GM18520 (cell line): Measurements from ENCODE around the gene IER2.
"Not testable (repeated sequence)": the region's sequence is repeated elsewhere in the genome, so short reads cannot be mapped to it uniquely, and the experiment has no call there.

Experiments
- ATAC-seq: cut with Tn5 transposase; IDR thresholded peaks from one replicate; pipeline ENCODE4 v1.9.1; 2021; ENCODE audit not compliant: unreplicated experiment

IER2 gene

DNA sequence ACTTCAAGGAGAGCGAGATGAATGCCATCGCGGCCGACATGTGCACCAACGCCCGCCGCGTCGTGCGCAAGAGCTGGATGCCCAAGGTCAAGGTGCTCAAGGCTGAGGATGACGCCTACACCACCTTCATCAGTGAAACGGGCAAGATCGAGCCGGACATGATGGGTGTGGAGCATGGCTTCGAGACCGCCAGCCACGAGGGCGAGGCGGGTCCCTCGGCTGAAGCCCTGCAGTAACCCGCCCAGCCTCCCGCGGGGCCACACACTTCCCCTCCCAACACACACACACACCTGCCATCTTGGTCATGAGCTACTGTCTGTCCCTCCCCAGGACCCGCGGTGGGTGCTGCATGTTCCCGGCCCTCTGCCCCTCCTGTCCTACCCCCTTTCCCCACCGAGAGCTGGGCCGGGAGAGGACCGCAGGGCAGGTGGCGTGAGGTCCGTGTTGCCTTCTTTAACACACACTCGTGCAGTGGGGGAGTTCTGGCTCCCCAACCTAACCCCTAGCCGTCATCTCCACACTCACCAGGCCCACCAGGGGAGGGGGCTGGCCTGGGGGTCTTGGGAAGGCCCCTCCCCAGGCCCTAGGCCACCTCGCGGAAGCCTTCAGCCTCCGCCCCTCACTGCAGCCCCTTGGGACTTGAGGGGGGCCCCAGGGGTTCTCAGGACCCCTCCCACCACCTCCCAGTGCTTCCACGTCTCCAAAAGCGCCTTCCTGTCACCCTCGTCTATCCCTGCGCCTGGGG is 11.9 kb upstream of the IER2 start:
- no peak for ATAC-seq

DNA sequence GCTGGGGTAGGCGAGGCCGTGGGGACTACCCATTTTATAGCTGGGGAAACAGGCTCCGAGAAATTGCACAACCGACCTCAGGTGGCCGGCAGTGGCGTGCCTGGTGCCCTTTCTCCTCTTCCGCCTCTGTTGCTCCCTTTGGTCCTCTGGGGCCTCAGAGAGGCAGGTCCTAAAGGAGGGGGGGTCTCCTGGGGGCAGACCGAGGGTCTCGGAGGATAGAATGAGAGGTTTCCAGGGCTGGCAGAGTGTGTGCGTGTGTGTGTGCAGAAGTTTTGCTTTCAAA is 11.4 kb upstream of the IER2 start:
- ATAC-seq: no peak

DNA sequence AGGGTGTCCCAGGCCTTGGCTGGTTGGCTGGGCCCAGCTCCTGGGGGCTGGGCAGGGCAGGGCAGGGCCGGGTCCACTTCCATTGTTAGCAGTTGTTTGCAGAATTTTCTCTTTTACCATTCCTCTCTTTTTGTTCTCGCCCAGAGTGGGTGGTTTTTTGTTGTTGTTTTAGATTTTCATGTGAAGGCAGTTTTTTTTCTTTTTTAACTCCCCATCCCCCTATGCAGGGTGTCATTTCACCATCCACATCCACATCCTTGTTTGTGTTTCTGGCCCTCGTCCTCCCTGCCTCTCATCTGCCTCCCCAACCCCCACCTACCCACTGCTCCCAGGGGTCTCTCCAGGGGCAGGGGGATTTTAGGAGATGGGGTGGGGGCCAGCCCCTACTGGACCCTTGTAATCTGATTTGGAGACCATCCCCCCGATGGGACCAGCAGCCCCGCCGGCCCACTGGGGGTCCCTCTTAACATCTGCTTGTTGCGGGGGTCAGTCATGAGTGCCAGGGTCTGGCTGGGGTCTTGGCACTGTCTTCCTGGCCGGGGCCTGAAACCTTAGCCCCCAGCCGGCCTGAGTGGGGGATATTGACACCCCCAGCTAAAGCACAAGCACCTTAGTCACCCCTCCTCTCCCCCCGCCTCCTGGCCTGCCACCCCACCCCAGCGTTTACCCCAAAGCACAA is 10.4 kb upstream of the IER2 start:
- ATAC-seq: no peak

- ATAC-seq: no peak
Measured at GRCh38 chr19:13146763-13147563, 3.2 kb upstream of the IER2 start.

- ATAC-seq: not testable (repeated sequence)
Measured at GRCh38 chr19:13149173-13149627, 1.0 kb upstream of the IER2 start.

DNA sequence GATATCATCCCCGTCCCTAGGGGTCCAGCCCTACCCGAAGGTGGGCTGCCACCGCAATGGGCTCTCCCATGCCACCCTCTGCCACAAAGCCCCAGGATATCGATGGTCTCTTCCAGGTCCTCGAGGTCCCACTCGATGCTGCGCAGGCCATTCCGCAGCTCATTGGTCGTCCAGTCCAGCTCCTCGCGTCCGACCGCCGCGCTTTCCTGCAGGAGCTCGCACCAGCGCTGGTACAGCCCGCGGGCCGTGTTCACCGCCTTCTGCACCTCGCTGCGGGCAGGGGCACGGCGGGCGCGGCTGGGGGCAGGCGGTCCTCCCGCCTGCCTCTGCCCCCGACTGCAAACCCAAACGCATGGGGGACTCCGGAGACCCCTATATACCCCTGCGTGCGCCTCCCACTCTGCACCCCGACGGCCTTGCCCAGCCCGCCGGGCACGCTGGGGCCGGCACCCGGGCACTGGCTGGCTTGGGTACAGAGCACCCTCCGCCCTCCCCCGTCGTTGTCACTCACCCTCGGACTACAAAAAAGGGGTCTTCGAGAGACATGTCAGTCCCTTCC is 504 bp upstream of the IER2 start:
- ATAC-seq: no peak

DNA sequence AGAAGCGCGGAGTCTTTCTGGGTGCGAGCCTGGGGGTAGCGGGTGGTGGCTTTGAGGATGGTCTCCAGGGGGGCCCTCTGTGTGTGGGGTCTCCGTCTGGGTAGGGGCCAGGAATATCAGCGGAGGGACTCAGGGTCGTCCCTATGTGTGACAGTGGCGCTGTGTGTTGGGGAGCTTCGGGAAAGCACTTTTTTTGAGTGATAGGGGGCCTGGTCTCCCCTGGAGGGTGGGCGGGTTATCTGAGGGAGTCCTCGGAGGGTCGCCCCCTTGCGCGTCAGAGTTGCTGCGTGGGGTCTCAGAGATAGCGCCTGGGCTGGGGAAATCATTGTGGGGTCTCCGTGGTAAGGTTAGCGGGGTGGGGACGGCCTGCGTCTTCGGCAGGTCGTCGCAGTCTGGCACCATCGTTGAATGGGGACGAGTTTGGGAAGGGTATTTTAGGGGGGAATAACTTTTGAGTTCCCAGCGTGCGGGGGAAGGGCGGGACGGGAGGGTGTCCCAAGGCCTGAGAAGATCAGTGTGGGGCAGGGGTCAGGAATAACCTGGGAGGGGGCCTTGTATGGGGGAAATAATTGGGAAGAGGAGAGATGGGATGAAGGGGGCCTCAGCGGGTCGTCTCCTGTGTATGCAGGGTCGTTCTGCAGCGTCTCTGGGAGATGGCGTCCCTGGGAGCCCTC is 857 bp downstream of the IER2 start:
- no peak for ATAC-seq

DNA sequence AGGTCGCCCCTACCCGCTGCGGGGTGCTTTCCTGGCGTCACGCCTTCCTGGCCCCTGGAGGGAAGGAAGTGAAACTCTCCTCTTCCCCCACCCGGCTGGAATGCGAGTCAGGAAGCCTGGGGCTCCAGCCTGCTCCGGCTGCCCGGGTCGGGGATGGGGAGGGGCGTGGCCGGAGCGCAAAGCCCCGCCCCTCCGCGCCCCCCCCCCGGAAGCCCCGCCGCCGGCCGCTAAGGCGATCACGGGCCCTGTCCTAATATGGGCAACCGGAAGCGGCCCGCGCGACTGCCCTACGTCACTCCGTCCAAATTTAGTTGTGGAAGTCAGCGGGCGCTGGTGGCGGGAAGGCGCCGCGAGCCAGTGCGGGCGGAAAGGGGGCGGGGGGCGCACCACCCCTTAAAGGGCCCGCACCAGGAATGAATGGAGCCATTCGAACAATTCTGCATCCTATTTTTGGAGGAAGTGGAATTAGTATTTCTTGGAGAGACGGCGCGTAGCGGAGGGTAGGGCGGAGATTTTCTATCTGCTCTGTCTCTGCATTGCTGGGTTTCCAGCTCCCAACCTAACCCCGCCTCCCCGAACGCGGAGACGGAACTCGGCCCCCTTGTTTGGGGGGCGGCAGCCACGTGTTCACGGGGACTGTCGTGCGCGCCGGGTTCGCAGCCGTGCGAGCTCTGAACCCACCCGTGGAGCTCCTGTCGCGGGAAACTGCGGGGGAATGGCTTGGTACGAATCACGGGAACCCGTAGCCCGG is 1.6 kb downstream of the IER2 start:
- peak; percentile 24 for ATAC-seq

- ATAC-seq: peak; percentile 7
Measured at GRCh38 chr19:13152356-13152973, 2.3 kb downstream of the IER2 start.

GRCh38 chr19:13152974-13153568 is 2.9 kb downstream of the IER2 start:
- ATAC-seq: peak; percentile 23

DNA sequence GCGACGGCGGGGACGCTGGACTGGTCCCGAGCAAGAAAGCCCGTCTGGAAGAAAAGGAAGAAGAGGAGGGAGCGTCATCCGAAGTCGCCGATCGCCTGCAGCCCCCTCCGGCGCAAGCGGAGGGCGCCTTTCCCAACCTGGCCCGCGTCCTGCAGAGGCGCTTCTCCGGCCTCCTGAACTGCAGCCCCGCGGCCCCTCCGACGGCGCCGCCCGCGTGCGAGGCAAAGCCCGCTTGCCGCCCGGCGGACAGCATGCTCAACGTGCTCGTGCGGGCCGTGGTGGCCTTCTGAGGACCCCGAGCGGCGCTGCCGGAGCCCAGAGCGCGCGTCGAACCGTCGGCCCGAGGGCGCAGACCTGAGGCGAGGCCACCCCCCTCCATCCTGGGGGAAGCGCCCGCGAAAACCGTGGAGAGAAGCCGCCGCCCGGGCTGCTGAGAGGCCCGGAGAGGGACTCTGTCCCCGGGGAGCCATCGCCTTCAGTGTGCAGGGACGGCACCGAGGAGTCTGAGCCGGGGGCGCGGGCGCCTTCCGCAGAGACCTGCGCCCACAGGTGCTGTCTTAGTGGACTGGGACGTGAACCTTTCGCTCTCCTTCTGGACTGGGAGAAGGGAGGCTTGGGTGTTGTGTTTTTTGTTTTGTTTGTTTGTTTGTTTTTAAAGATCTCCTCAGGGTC is 3.5 kb downstream of the IER2 start:
- no peak for ATAC-seq

GRCh38 chr19:13154241-13154778 is 4.1 kb downstream of the IER2 start:
- no peak for ATAC-seq

DNA sequence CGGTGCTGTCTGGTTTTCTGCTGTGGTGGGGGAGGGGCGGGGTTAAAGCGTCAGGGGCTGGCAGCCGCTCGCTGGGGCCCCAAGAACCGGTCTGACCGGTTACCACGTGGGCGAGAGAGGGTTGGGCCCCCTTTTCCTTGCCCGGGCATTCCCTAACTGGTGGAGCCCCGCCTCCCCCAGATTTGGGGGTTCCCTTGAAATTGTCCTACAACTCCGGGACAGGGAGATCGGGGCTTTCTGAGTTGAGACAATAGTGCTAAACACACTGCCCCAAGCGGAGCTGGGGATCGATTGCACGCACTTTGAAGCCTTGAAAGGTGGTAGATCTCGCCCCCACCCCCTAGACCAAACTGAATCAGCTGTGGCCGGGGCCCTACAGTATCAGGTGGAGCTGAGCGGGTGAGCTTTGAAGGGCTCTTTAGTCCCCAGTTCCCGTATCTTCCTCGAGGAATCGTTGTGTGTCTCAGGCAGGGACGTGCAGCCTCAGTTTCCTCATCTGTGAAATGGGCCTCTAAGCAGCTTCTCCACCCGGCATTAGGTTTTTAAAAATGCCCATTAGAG is 4.8 kb downstream of the IER2 start:
- no peak for ATAC-seq

DNA sequence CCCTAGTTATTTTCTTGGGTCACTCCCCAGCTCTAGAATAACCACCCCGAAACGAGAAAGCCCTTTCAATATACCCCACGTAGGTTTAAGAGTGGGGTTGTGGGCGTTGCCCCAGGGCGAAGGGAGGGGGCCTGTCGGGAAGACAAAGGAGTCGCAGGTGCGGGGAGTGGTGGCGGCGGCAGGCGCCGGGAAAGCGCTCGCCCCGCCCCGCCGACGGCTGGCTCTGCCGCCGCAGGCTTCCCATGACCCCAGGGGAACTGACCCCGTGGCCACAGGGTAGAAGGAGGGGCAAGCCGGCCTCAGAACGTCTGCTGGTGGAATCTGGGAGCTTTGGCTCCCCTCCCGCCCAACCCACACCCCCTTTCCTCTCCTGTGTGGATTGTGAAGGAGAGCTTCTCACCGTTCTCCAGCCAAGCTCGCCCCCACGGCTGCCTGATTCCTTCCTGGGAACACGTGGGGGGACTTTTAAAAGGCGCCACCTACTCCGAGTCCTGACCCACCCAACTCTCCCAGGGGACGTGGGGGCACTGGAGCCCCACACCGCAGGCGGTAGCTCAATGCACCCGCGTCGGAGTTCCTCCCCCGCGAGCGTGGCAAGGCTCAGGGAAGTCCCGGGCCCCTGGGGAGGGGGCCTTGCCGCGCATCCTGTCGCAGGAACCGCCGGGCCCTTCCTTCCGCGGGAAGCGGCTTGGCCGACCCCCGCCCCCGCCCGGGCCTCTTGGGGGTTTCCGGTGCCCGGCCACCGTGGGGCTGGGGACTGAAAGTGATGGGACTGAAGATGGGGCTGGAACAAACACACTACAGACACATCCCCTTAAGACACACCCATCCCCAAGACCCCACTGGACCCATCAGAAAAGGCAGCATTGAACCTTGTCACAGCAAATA is 5.5 kb downstream of the IER2 start:
- ATAC-seq: no peak

GRCh38 chr19:13159713-13160112 is 9.5 kb downstream of the IER2 start:
- ATAC-seq: no peak

DNA sequence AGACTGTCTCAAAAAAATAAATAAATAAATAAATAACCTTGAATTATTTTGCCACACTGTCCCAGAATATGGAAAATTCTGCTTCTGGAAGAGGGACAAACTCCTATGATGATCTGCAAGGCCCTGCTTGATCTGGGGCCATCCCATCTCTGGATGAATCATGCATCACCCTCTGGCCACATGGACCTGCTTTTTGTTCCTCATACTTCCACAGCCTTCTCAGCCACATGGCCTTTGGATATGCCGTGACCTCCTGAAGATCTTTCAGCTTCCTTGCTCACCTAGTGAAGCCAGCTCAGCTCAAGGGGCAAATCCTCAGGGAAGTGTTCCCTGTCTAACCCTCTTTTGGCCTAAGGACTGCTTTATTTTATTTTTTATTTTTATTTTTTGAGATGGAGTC is 10.3 kb downstream of the IER2 start:
- no peak for ATAC-seq
